HepG2 (cell line): ENCODE results near the gene RPL3. TPM values are rescaled to one million over a fixed set of nuclear protein-coding genes. Genes with fewer than 3 reads are reported as not detected.

Experiments used
- ATAC-seq: fragments of 200-7000 bp; cut with Tn5 transposase; 3 replicates; pipeline ENCODE4 v1.9.1; 2020; ENCODE audit warnings: mild to moderate bottlenecking, moderate library complexity
- BruUV-seq: library from RNA; stranded (reverse); fragments of 400-500 nt; replicated peaks from 2 replicates; lab custom pipeline; 2021; lab: Mats Ljungman, UMichigan
- CTCF ChIA-PET: fragments of 300-600 bp; formaldehyde crosslinking; extraction: SDS; loops from one replicate; lab custom pipeline; 2021; ENCODE audit warnings: low total read pairs, inconsistent platforms, low intra/inter-chr PET ratio; lab: Yijun Ruan, JAX
- POLR2A ChIA-PET: fragments of 350-600 bp; sonication (Branson Sonifier 250); formaldehyde crosslinking; loops from one replicate; lab custom pipeline; 2020; ENCODE audit warnings: antibody characterized with exemption, inconsistent platforms; lab: Yijun Ruan, JAX
- DNase-seq: peaks from one replicate; pipeline ENCODE4 v3.0.0-alpha.2; 2015; ENCODE audit warnings: low spot score
- FAIRE-seq: peaks from 3 replicates; lab custom pipeline; 2011; peaks lifted over from hg19 to GRCh38; lab: Jason Lieb, UNC
- H2AFZ ChIP-seq: one replicate; pipeline ENCODE4 v1.6.1; 2011; ENCODE audit warnings: low read length, inconsistent platforms
- H3K27ac ChIP-seq: fragments of 300-600 bp; 3 replicates; pipeline ENCODE4 v1.8.0; 2011; ENCODE audit warnings: mixed run types, mild to moderate bottlenecking, mixed read lengths, low read length, inconsistent platforms; ENCODE audit not compliant: insufficient read depth; ENCODE audit errors: extremely low read length
- H3K27me3 ChIP-seq, 2 experiments: fragments of 200-600 bp in 1 of 2; 2 replicates in 1 of 2; 3 replicates in 1 of 2; pipeline versions ENCODE4 v1.6.0 to v1.8.0; 2011; ENCODE audit warnings: low read length in 2 of 2, mild to moderate bottlenecking in 2 of 2, moderate library complexity in 2 of 2, inconsistent platforms in 1 of 2; ENCODE audit not compliant: insufficient read depth in 2 of 2, control insufficient read depth in 1 of 2
- H3K36me3 ChIP-seq, 2 experiments: fragments of 200-600 bp in 1 of 2; replicated peaks in 1 of 2; 2 replicates in 1 of 2; 3 replicates in 1 of 2; pipeline versions ENCODE4 v1.5.1 to v1.8.0; 2011; ENCODE audit warnings: low read length in 2 of 2, inconsistent platforms in 1 of 2; ENCODE audit not compliant: insufficient read depth in 2 of 2, control insufficient read depth in 1 of 2
- H3K4me1 ChIP-seq: 2 replicates; pipeline ENCODE4 v1.5.1; 2012; ENCODE audit warnings: low read length, inconsistent platforms; ENCODE audit not compliant: insufficient read depth
- H3K4me2 ChIP-seq: 2 replicates; pipeline ENCODE4 v1.6.0; 2011; ENCODE audit warnings: low read depth, low read length, inconsistent platforms
- H3K4me3 ChIP-seq, 3 experiments: fragments of 200-600 bp in 1 of 3; sonication (generic), shearing (Covaris generic) in 1 of 3; replicated peaks in 1 of 3; 2 replicates each; pipeline ENCODE4 v1.5.1; 2011 to 2016; ENCODE audit warnings: low read length in 3 of 3, inconsistent platforms in 2 of 3, low read depth in 2 of 3, mild to moderate bottlenecking in 2 of 3, control low read depth in 1 of 3, mixed read lengths in 1 of 3; ENCODE audit not compliant: insufficient read depth in 1 of 3
- H3K79me2 ChIP-seq: one replicate; pipeline ENCODE4 v1.6.1; 2011; ENCODE audit warnings: low read length, inconsistent platforms; ENCODE audit not compliant: insufficient read depth
- H3K9ac ChIP-seq: 2 replicates; pipeline ENCODE4 v1.6.0; 2011; ENCODE audit warnings: mild to moderate bottlenecking, low read depth, low read length, inconsistent platforms; ENCODE audit not compliant: insufficient read depth
- H3K9me3 ChIP-seq: 2 replicates; pipeline ENCODE4 v1.5.1; 2012; ENCODE audit warnings: mild to moderate bottlenecking, low read length
- H4K20me1 ChIP-seq: 2 replicates; pipeline ENCODE4 v1.6.0; 2011; ENCODE audit warnings: inconsistent platforms, mild to moderate bottlenecking, low read length, moderate library complexity; ENCODE audit not compliant: insufficient read depth
- BHLHE40 ChIP-seq: IDR thresholded peaks from 2 replicates; pipeline ENCODE4 v1.6.1; 2011; ENCODE audit warnings: low read length, improper control_type of control experiment
- HNRNPLL ChIP-seq: fragments of 200-400 bp; formaldehyde crosslinking; IDR thresholded peaks from 2 replicates; pipeline ENCODE4 v1.6.1; 2017; ENCODE audit warnings: mild to moderate bottlenecking, low read depth, low read length; ENCODE audit not compliant: poor library complexity, severe bottlenecking
- MAZ ChIP-seq, 2 experiments: sonication (generic) in 1 of 2; formaldehyde crosslinking in 1 of 2; IDR thresholded peaks; 2 replicates each; pipeline versions ENCODE4 v1.5.0 to v1.6.1; 2012 to 2020; ENCODE audit warnings: low read depth in 2 of 2, mild to moderate bottlenecking in 2 of 2, borderline replicate concordance in 1 of 2, improper control_type of control experiment in 1 of 2, low read length in 1 of 2, missing genetic modification reagents in 1 of 2, moderate library complexity in 1 of 2
- NR0B2 ChIP-seq: sonication (generic); formaldehyde crosslinking; IDR thresholded peaks from 2 replicates; pipeline ENCODE4 v1.4.0; 2020; ENCODE audit warnings: mild to moderate bottlenecking, missing genetic modification reagents
- NR2F2 ChIP-seq: IDR thresholded peaks from 2 replicates; pipeline ENCODE4 v1.6.1; 2012; ENCODE audit warnings: low read depth, inconsistent platforms, borderline replicate concordance
- PCBP2 ChIP-seq: fragments of 200-400 bp; formaldehyde crosslinking; optimal IDR thresholded peaks from 2 replicates; pipeline ENCODE3; 2018; ENCODE audit warnings: low read length, low read depth; ENCODE audit not compliant: poor library complexity, severe bottlenecking
- PLRG1 ChIP-seq: fragments of 450-650 bp; conservative IDR thresholded peaks from 2 replicates; pipeline ENCODE4 v1.6.1; 2016
- RARA ChIP-seq: IDR thresholded peaks from 2 replicates; pipeline ENCODE4 v1.6.1; 2016; ENCODE audit warnings: missing genetic modification reagents, missing compliant biosample characterization
- RARG ChIP-seq: sonication (generic); formaldehyde crosslinking; IDR thresholded peaks from 2 replicates; pipeline ENCODE4 v1.4.0; 2020; ENCODE audit warnings: low read depth, mild to moderate bottlenecking, missing genetic modification reagents
- SALL2 ChIP-seq: sonication (generic); formaldehyde crosslinking; IDR thresholded peaks from 2 replicates; pipeline ENCODE4 v1.8.1; 2023; ENCODE audit warnings: mild to moderate bottlenecking, missing genetic modification reagents, inconsistent platforms
- SNAPC5 ChIP-seq: sonication (generic); formaldehyde crosslinking; IDR thresholded peaks from 2 replicates; pipeline ENCODE4 v1.8.1; 2023; ENCODE audit warnings: mild to moderate bottlenecking, missing genetic modification reagents, borderline replicate concordance
- STAT5B ChIP-seq: sonication (generic); formaldehyde crosslinking; IDR thresholded peaks from 2 replicates; pipeline ENCODE4 v1.4.0; 2020; ENCODE audit warnings: missing genetic modification reagents
- TRIM24 ChIP-seq: sonication (generic); formaldehyde crosslinking; IDR thresholded peaks from 2 replicates; pipeline ENCODE4 v1.8.0; 2022; ENCODE audit warnings: mild to moderate bottlenecking, missing genetic modification reagents
- U2AF2 ChIP-seq: fragments of 200-400 bp; formaldehyde crosslinking; IDR thresholded peaks from 2 replicates; pipeline ENCODE4 v1.6.1; 2017; ENCODE audit warnings: low read depth, mild to moderate bottlenecking, low read length
- ZFP1 ChIP-seq: IDR thresholded peaks from 2 replicates; pipeline ENCODE4 v1.6.1; 2016
- ZNF256 ChIP-seq: sonication (generic); formaldehyde crosslinking; conservative IDR thresholded peaks from 2 replicates; pipeline ENCODE4 v1.4.0; 2020; ENCODE audit warnings: missing genetic modification reagents
- ZNF564 ChIP-seq: sonication (generic); formaldehyde crosslinking; IDR thresholded peaks from 2 replicates; pipeline ENCODE4 v1.8.1; 2023; ENCODE audit warnings: mild to moderate bottlenecking, missing genetic modification reagents
- ZNF589 ChIP-seq: sonication (generic); formaldehyde crosslinking; conservative IDR thresholded peaks from 2 replicates; pipeline ENCODE4 v1.8.0; 2022; ENCODE audit warnings: mild to moderate bottlenecking, moderate library complexity, missing genetic modification reagents
- ZSCAN5A ChIP-seq: sonication (generic); formaldehyde crosslinking; IDR thresholded peaks from 2 replicates; pipeline ENCODE4 v1.8.0; 2022; ENCODE audit warnings: mild to moderate bottlenecking, missing genetic modification reagents, borderline replicate concordance
- WGBS: methylation state at CpG from one replicate; pipeline ENCODE4 v1.1.6; 2017; ENCODE audit warnings: low lambda C conversion rate; 5-methylcytosine and 5-hydroxymethylcytosine counted together
- in situ Hi-C: cut with HindIII; loops from 2 replicates; pipeline ENCODE4 v1.10.0; 2017; ENCODE audit warnings: low pct_unique_long_range_greater_than_20kb; ENCODE audit not compliant: extremely low pct_ligation_motif_present
- intact Hi-C: fragments of 100-400 bp; cut with micrococcal nuclease; formaldehyde crosslinking; loops from one replicate; pipeline ENCODE4 v1.10.0; 2022; ENCODE audit not compliant: unreplicated experiment
- polyA plus RNA-seq, 8 experiments: library from polyadenylated mRNA; depleted of rRNA in 3 of 8; stranded (reverse) in 7 of 8; unstranded in 1 of 8; fragments of >200 nt; fragmentation: Illumina TruSeq in 4 of 8; extraction: Trizol in 4 of 8; gene quantifications; 2 replicates each; pipeline versions ENCODE4 v1.2.1 to v1.2.3, GENCODE V29; 2011 to 2016; ENCODE audit warnings: low read depth in 4 of 8, missing spikeins in 1 of 8, mixed read lengths in 1 of 8; ENCODE audit not compliant: insufficient read depth in 1 of 8
- total RNA-seq, 5 experiments: library from RNA; depleted of rRNA; stranded (reverse); fragments of >200 nt; fragmentation: Illumina TruSeq; extraction: Trizol; gene quantifications; 2 replicates each; pipeline ENCODE4 v1.2.3, GENCODE V29; 2016; ENCODE audit warnings: low read depth in 1 of 5

Gene RPL3
- total and polyA plus RNA-seq, 2 of the 13 experiments (the other 11 are each of a cell fraction or from before 2014, with no cell fraction given): 1,051 to 3,279 TPM

- ATAC-seq (no peak), FAIRE-seq (no peak), DNase-seq (no peak)
- ChIA-PET POLR2A (no interaction called here), CTCF (no interaction called here)
- Histone ChIP-seq H3K79me2 (no peaks in the 10 kb centered on the region), H3K27ac (no peak overlapping the region), H3K4me3 (no peak overlapping the region), H3K9ac (no peak overlapping the region), H2AFZ (no peak overlapping the region), H3K4me1 (peaks cover 10% of the 10 kb centered on the region), H3K27me3 (peaks cover 0 to 17% of the 10 kb centered on the region in 2 experiments; a peak in 4 of 5 replicates), H3K9me3 (peaks cover 5% of the 10 kb centered on the region; the same call in 1 of the 2 replicates), H4K20me1 (no peaks in the 10 kb centered on the region), H3K36me3 (no peaks in the 10 kb centered on the region), H3K4me2 (no peak overlapping the region)
- no peak for TF ChIP-seq ZFP1 (CRISPR knock-in tag)
- no peak for TF ChIP-seq RARG (CRISPR knock-in tag)
- TF ChIP-seq PCBP2: no peak
- no peak for TF ChIP-seq STAT5B (CRISPR knock-in tag)
- TF ChIP-seq ZSCAN5A (CRISPR knock-in tag): no peak
- no peak for TF ChIP-seq BHLHE40
- TF ChIP-seq HNRNPLL: no peak
- TF ChIP-seq TRIM24: no peak
- intact Hi-C loops (no loop called here), in situ Hi-C loops (no loop called here)
- no TSS peak for BruUV-seq
- 56% methylated on average over 4 of the region's 6 CpGs for whole genome bisulfite sequencing
These were observed 49.8 kb upstream of the RPL3 start for GRCh38 chr22:39369186-39369585.

- peaks cover 0 to 18% of the 10 kb centered on the region in 2 experiments; a peak in 4 of 5 replicates for H3K27me3 ChIP-seq
- H3K79me2 ChIP-seq: no peaks in the 10 kb centered on the region
- CTCF ChIA-PET: no interaction called here
- no peak for ATAC-seq
- intact Hi-C loops (no loop called here), in situ Hi-C loops (no loop called here)
- no peaks in the 10 kb centered on the region for H4K20me1 ChIP-seq
- no peak for FAIRE-seq
- WGBS: 67% methylated on average over 7 of the region's 9 CpGs
- POLR2A ChIA-PET: interaction anchor here (0.6 kb wide), 1 partner anchor 616 kb away, joined by 3 read pairs; no protein-coding TSS in a partner anchor
- H3K4me1 ChIP-seq: peaks cover 10% of the 10 kb centered on the region
- no peak overlapping the region for H3K27ac ChIP-seq
- no peak overlapping the region for H3K4me3 ChIP-seq
- BruUV-seq: no TSS peak
- no peak for DNase-seq
- no peak overlapping the region for H3K9ac ChIP-seq
- no peak overlapping the region for H3K4me2 ChIP-seq
- H3K9me3 ChIP-seq: peaks cover 5% of the 10 kb centered on the region; the same call in 1 of the 2 replicates
- no peak overlapping the region for H2AFZ ChIP-seq
- H3K36me3 ChIP-seq: no peaks in the 10 kb centered on the region
- TF ChIP-seq MAZ (IDR thresholded peaks at IDR 0.05; ENCODE audit: borderline replicate concordance, low read depth, low read length) (no peak), MAZ (CRISPR knock-in tag; IDR thresholded peaks at IDR 0.05; ENCODE audit: low read depth) (no peak), PLRG1 (no peak), PCBP2 (no peak), U2AF2 (no peak), ZNF256 (CRISPR knock-in tag) (no peak), RARA (no peak), NR2F2 (no peak), ZNF564 (CRISPR knock-in tag) (no peak), NR0B2 (CRISPR knock-in tag) (no peak), SALL2 (CRISPR knock-in tag) (no peak), ZNF589 (CRISPR knock-in tag) (no peak), SNAPC5 (no peak)
These were observed 49.1 kb upstream of the RPL3 start for GRCh38 chr22:39368461-39368911.
